Measurements from ENCODE around the gene RBCK1. TPM values are rescaled to one million over a fixed set of nuclear protein-coding genes. Genes with fewer than 3 reads are reported as not detected.

The RBCK1 gene
- total and polyA plus RNA-seq, 2 donors (not counting 3 experiments of a cell fraction or from before 2014, with no cell fraction given): 80.4 to 82.7 TPM

- Histone ChIP-seq H2AFZ (ENCODE audit: low read depth, low read length) (peak overlapping the region; percentile 78), H3K9me1 (replicated peaks; ENCODE audit: control insufficient read depth, extremely low read depth, insufficient read depth, low read length) (no peaks in the 10 kb centered on the region), H3K9me3 (replicated peaks; ENCODE audit: control insufficient read depth, insufficient read depth, low read length) (no peaks in the 10 kb centered on the region), H3K79me2 (ENCODE audit: control insufficient read depth, insufficient read depth, low read length) (peaks cover 37% of the 10 kb centered on the region), H3K4me1 (ENCODE audit: control insufficient read depth, extremely low read depth, insufficient read depth, low read length) (peaks cover 6% of the 10 kb centered on the region), H3K36me3 (ENCODE audit: control insufficient read depth in 2 of 2, extremely low read depth in 1 of 2, insufficient read depth in 2 of 2, low read length in 2 of 2) (no peaks in the 10 kb centered on the region), H3K27ac (ENCODE audit: insufficient read depth, low read depth, low read length) (peak overlapping the region; percentile 62), H3K27me3 (ENCODE audit: control insufficient read depth in 2 of 2, insufficient read depth in 2 of 2, low read length in 2 of 2) (no peaks in the 10 kb centered on the region), H3K4me2 (ENCODE audit: insufficient read depth, low read length) (peak overlapping the region; percentile 53), H4K20me1 (replicated peaks; ENCODE audit: control insufficient read depth, extremely low read depth, insufficient read depth, low read length) (no peaks in the 10 kb centered on the region), H3K4me3 (replicated peaks in 1 of 3; ENCODE audit: insufficient read depth in 1 of 3, low read depth in 1 of 3, low read length in 3 of 3) (peak overlapping the region; percentile 67 to 92 (median 88)), H3K9ac (replicated peaks; ENCODE audit: extremely low read depth, insufficient read depth, low read length) (peak overlapping the region; percentile 62)
- POLR2A ChIA-PET: interaction anchor here (0.7 to 0.8 kb wide), 2 partner anchors 9 to 80 kb away, joined by 3 to 5 read pairs; no protein-coding TSS in a partner anchor
- peak; percentile 36 for DNase-seq (ENCODE audit: low read depth, low spot score)
- FAIRE-seq: peak; percentile 71
- intact Hi-C loops (cut with micrococcal nuclease): loop anchor here (1.0 to 2.0 kb wide), 3 partner anchors 8 to 26 kb away; no protein-coding TSS in a partner anchor
- CTCF ChIA-PET: interaction anchor here (1.0 to 2.3 kb wide), 9 partner anchors 9 to 265 kb away, joined by 3 to 13 read pairs (median 8); no protein-coding TSS in a partner anchor
- BruUV-seq (replicated peaks): no TSS peak
- no peak for TF ChIP-seq JUN (IDR thresholded peaks at IDR 0.05; ENCODE audit: borderline replicate concordance, insufficient read depth, insufficient read length, low read depth)
- peak; percentile 37 for TF ChIP-seq POLR2A (IDR thresholded peaks at IDR 0.05; ENCODE audit: low read depth, low read length)
- no peak for TF ChIP-seq MAX (IDR thresholded peaks at IDR 0.05; ENCODE audit: insufficient read depth, insufficient read length)
- TF ChIP-seq FOS (IDR thresholded peaks at IDR 0.05; ENCODE audit: borderline replicate concordance, insufficient read depth, low read length): no peak
- no peak for TF ChIP-seq CTCF (IDR thresholded peaks at IDR 0.05; ENCODE audit: extremely low read depth in 1 of 2, insufficient read depth in 1 of 2, low read depth in 1 of 2, low read length in 2 of 2)
- peak; percentile 47 for TF ChIP-seq POLR2AphosphoS5 (IDR thresholded peaks at IDR 0.05; ENCODE audit: insufficient read depth, low read depth, low read length)
- TF ChIP-seq MYC (IDR thresholded peaks at IDR 0.05; ENCODE audit: low read depth, low read length): no peak
- TF ChIP-seq GATA2 (IDR thresholded peaks at IDR 0.05; ENCODE audit: insufficient read depth, insufficient read length, low read depth, low read length): no peak
- no peak for TF ChIP-seq EZH2 (IDR thresholded peaks at IDR 0.05; ENCODE audit: borderline replicate concordance, low read depth, low read length, severe bottlenecking)
- dilution Hi-C loops (cut with MboI; ENCODE audit: extremely low pct_ligation_motif_present, low sequenced_read_pairs): no loop called here
These were observed 27.1 kb upstream of the RBCK1 start for GRCh38 chr20:380763-381580.

All from endothelial cell of umbilical vein (primary cell).